ENCODE data around the gene SOX9.

- TF ChIP-seq CTCF (IDR thresholded peaks at IDR 0.05) (no peak), POLR2AphosphoS5 (IDR thresholded peaks at IDR 0.05) (no peak), POLR2A (IDR thresholded peaks at IDR 0.05) (no peak)
These were observed 30.7 kb upstream of the SOX9 start for GRCh38 chr17:72090108-72090507.
